Hematopoietic multipotent progenitor cell treated with erythropoietin and hydrocortisone succinate and interleukin-3 and kit ligand, for 4 days (in vitro differentiated cells): Measurements from ENCODE around the gene RGS12.

Experiments used
- DNase-seq: peaks from one replicate; pipeline ENCODE4 v3.0.0-alpha.2; 2015

Gene RGS12

DNA sequence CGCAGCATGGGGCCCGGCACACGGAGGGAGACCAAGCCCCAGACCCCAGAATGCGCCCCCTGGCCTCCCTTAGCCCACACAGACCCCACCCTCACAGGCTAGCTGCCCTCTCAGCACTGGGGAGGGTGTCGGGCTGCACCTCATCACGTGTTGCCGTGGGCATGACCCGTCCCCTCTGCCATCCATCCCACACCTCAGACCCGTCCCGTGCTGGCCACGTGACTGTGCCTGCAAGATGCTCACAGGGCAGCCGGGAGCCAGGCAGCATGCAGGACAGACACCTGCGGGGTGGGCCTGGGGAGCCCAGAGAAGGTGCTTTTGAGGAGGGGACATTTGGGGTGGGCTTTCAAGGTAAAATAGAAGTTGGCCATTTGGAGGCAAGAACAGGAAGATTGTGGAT lies 39.0 kb upstream of the RGS12 start:
- DNase-seq = no peak

GRCh38 chr4:3254302-3255131 lies 38.3 kb upstream of the RGS12 start:
- no peak for DNase-seq

GRCh38 chr4:3255611-3256186 lies 37.1 kb upstream of the RGS12 start:
- no peak for DNase-seq

GRCh38 chr4:3256230-3257102 lies 36.4 kb upstream of the RGS12 start:
- DNase-seq = no peak

DNA sequence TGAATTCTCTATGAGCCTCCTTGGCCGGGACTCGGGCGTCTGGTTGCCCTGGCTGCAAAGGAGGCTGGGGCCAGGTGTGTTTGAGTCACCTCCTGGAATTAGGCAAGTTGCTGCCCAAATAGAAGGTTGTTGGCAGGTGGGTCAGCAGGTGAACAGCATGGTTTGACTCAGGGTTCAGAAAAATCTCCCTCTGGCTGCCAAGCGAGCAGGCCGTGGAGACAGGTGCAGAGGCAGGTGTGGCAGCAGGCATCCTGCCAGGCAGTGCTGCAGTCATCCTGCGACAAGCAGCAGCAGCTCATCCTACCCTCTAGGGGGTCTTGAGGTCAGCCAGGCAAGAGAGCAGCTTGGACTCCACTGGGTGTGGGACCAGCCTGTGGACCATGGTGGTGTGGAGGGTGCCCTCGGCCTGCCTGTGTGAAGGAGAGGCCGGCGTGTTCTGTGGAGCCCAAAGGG lies 35.7 kb upstream of the RGS12 start:
- DNase-seq = no peak

DNA sequence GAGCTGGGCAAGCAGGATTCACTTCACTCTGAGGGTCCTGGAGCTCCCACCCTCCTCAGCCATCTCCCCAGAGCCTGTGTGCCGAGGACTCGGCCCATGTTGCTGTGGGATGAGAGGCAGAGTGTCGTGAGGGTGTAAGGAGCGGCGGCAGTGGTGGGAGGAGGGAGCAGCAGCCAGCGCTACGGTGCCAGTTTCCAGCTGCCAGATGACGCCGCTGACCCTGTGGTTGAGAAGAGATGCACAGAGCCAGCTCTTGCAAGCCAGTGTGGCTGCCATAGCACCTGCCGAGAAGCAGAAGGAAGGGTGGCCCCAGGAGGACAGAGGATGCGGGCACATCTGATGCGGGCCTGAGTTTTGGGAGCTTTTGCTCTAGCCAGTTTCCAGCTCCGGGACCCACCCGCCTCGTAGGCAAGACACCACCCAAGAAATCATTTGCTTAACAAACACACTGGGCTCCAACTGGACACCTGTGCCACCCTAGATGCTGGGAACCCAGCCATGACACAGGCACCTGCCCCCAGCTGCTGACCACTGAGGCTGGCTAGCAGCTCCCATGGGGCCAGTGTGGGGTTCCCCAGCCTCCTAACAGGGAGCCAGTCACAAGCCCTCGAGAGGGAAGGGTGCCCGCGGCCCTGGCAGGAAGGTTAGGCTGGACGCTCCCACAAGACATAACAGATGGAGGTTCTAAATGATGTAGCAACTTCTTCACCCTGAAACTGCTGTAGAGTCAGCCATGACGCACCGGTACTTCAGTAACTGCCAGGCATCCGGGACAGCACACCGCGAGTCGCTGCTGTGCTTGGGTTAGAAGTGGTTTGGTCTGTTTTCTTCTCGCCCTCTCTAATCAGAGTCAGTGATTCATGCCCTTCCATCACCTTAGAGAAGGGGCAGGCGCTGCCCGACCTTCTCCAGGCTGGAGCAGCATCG lies 35.0 kb upstream of the RGS12 start:
- DNase-seq = no peak

GRCh38 chr4:3261411-3262207 lies 31.2 kb upstream of the RGS12 start:
- no peak for DNase-seq

- DNase-seq = no peak
Observed at GRCh38 chr4:3262208-3263052, 30.4 kb upstream of the RGS12 start.

DNA sequence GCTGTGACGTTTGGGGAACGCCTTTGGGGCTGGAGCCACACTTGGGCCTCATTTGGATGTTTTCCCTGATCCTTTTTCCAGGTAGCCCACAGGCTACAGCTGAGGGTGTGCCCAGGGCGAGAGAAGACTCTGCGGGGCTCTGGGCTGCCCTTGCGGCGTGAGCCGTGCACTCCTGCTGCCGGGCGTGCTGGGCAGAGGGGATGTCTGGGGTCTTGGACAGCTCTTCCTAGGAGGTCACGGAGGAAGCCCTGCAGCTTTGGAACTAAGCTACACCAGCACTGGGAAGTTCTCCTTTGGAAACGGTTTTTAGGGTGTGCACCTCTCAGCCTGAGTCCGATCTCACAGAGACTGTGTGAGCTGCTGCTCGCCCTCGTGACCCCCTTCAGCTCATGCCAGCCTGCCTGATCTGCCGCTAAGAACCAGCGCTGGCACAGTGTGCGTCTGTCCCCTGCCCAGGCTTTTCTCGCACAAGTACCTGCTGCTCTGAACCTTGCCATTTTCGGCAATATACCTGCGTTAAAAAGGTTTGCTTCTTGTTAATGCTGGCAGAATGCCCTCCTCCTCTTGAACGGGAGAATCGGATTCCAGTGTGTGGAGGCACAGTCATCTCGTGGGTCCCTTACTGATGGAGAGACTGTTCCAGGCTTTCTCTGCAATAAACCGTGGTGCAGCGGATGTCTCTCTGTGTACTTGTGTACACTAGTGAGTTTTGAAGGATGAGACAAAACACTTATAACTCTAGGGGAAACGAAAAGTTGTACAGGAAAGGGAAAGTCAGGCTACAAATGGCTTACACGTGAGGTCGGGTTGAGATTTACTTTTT lies 29.6 kb upstream of the RGS12 start:
- DNase-seq = no peak

DNA sequence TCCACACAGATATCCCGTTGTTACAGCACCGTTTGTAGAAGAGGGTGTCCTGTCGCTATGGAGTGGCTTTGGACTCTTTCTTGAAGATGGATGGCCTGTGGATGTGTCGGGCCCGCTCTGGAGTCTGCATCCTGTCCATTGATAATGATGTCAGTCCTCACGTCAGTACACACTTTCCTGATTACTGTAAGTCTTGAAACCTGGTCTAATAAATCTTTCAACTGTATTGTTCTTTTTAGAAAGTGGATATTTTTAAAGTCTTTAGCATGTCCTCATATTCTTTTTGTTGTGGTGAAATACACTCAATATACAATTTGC lies 29.0 kb upstream of the RGS12 start:
- no peak for DNase-seq

GRCh38 chr4:3266076-3266475 lies 26.7 kb upstream of the RGS12 start:
- DNase-seq = no peak

DNA sequence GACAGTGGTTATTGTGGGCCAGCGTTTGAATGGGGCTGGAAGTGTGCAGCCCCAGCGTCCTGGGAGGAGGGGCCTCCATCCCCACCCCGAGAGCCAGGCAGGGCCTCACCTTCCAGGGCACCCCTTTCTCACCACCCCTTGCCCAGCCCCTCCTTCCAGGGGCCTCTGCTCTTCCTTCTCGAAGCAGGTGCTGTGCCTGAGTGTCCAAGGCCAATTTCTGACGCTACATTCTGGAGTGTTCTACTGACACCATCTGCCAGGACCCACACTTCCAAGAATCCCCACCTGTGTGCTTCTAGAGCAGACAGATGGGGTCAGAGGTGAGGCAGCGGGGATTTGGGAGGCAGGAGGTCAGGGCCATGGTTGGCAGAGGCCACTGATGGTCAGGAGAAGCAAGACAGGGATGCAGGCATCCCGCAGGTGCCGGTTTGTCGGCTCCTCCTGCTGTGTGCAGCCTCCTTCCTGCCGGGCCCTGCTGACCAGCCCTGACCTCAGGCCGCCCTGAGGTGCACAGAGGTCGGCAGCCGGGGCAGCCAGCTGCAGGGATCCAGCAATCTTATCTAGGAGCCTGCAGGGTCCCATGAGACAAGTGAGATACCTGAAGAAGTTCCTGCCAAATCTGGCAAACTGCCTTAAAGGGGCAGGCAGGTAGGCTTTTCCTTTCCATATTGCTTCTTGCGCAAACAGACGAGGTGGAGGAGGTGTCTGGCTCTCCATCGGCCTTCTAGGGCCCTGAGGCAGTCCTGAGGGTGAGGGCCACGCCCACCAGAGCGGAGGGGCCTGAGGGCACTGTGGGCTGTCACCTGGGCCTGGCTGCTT lies 25.0 kb upstream of the RGS12 start:
- DNase-seq = no peak

DNA sequence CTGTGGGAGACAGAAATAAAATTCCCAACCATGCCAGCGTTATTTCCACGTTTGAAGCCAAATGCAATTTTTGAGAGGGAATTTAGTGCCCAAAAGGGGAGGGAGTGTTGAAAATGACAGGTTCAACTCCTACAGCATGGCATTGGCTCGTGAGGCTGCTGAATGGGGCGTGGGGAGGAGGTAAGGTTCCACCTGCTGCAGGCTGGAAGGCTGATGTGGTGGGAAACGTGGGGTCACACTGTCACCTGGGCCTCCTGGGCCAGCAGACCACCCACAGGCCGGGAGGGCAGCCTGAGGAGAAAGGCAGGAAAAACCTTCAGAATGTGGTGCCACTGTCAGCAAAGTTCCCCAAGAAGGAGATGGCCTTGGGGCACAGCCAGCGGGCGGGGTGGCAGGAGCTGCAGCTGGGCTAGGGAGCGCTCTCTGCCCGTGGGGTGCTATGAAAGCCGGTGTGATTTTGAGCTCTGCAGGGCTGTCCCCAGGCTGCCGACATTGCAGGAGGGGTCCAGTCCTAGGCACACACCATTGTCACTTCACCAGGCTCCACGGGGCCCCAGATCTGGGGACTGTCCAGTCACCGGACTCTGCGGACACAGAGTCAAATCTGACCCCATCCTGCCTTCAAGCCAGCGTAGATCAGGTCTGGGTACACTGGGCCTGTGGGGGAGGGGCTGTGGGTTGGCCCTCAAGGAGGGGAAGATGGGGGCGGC lies 24.3 kb upstream of the RGS12 start:
- DNase-seq = no peak

DNA sequence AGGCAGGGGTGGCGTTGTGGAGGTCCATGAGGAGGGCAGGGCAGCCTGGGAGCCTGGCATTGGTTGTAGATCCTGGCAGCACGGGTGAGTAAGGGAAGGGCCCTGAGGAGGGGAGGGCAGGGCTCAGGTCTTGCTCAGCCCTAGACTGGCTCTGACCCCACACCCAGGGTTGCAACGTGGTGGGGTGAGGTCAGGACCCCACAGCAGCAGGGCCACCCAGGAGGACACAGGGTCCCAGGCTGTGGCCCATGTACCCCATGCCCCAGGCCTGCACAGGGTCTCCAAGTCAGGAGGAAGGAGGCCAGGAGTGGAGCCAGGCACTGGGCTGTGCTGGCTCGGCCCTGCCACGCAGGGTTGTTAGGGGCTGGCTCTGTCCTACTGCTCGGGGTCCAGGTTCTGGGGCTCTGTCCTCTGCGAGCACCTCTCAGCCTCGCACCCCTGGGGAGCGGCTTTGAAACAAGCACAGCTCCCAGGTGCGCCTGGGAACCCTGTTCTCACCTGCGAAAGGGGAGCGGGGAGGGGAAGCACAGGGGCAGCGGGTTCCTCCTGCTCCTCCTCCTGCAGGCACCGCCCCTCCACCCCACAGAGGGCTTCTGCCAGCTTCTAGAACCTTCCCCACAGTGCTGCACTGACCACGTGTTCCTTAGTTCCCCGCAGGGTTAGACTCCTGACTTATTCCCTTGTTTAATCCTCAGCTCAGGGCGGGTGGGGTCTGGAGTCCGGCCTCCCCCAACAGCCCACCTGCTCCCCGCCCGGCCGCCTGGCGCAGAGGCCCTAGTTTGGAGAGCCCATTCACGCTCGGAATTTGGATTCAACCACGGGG lies 23.5 kb upstream of the RGS12 start:
- DNase-seq = no peak

- DNase-seq = no peak
Observed at GRCh38 chr4:3269991-3270611, 22.7 kb upstream of the RGS12 start.

GRCh38 chr4:3271131-3271530 lies 21.7 kb upstream of the RGS12 start:
- DNase-seq = no peak

- DNase-seq = no peak
Observed at GRCh38 chr4:3276986-3277385, 15.8 kb upstream of the RGS12 start.
